Uterus (tissue), 4 donors: ENCODE measurements around the gene OTOS. TPM values are rescaled to one million over a fixed set of nuclear protein-coding genes. Genes with fewer than 3 reads are reported as not detected.

Experiments used
- DNase-seq, 2 donors: peaks; one replicate each; pipeline ENCODE4 v3.0.0-alpha.2; 2019 to 2020
- H3K27ac ChIP-seq, 2 donors: fragments of 200-600 bp; sonication (generic); 1 replicate in 1 of 2; 2 replicates in 1 of 2; pipeline ENCODE4 v1.5.1; 2016 to 2018
- H3K27me3 ChIP-seq, 2 donors: fragments of 200-600 bp; sonication (generic); one replicate each; pipeline ENCODE4 v1.5.1; 2018 to 2019; ENCODE audit warnings: control low read depth in 1 of 2
- H3K36me3 ChIP-seq, 2 donors: fragments of 200-600 bp; sonication (generic); one replicate each; pipeline ENCODE4 v1.5.1; 2019; ENCODE audit warnings: control low read depth in 1 of 2
- H3K4me1 ChIP-seq, 2 donors: fragments of 200-600 bp; sonication (generic); one replicate each; pipeline ENCODE4 v1.5.1; 2018 to 2019; ENCODE audit warnings: control low read depth in 1 of 2
- H3K4me3 ChIP-seq, 2 donors: fragments of 200-600 bp; sonication (generic); 1 replicate in 1 of 2; 2 replicates in 1 of 2; pipeline ENCODE4 v1.5.1; 2018 to 2019; ENCODE audit warnings: mild to moderate bottlenecking in 1 of 2
- H3K9me3 ChIP-seq, 2 donors: fragments of 200-600 bp; sonication (generic); one replicate each; pipeline ENCODE4 v1.5.1; 2019; ENCODE audit warnings: control low read depth in 1 of 2
- POLR2A ChIP-seq, 2 donors: fragments of 450-650 bp; IDR thresholded peaks; one replicate each; pipeline ENCODE4 v1.6.1; 2016; ENCODE audit warnings: antibody characterized with exemption in 2 of 2, mild to moderate bottlenecking in 1 of 2, moderate library complexity in 1 of 2
- intact Hi-C: fragments of 100-400 bp; cut with DNase I; formaldehyde crosslinking; loops from one replicate; pipeline ENCODE4 v1.15.1; 2023; ENCODE audit warnings: low total_unique reads
- total RNA-seq, 4 donors: library from RNA; depleted of rRNA in 3 of 4; stranded (reverse); fragments of >200 nt in 3 of 4; gene quantifications; one replicate each; pipeline versions ENCODE4 v1.1.0 to v1.2.4, GENCODE V29; 2014 to 2023
- TF ChIP-seq, protein P1 (sequence below), 4 experiments: fragments of 200-600 bp in 2 of 4; fragments of 450-650 bp in 2 of 4; sonication (generic) in 2 of 4; IDR thresholded peaks; one replicate each; pipeline ENCODE4 v1.5.1; 2016 to 2019; ENCODE audit warnings: antibody characterized with exemption in 4 of 4, mild to moderate bottlenecking in 2 of 4, moderate library complexity in 1 of 4
- donor health status: DM: yes; HTN: yes; CAD: no.

Gene OTOS
- total RNA-seq, 4 donors from 2014 or later, result not detected

DNA sequence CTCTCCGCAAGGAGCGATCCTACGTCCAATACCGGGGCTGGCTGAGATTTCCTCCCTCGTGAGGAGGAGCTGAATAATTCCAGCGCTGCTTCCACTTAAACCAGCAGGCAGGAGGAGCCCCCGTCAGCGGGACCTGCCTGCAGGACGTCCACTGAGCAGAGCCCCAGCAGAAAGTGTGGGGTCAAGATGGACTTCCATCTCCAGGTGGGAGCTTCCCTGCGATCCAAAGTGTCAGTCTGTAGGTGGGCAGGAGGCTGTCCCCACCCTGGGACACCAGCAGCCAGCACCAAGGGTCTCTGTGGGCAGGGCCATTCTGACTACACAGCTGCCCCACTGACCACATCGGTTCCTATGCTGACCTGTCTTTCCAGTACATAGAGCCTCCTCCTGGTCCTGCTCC, 462 bp upstream of the OTOS start:
- no peak overlapping the region for H3K27ac ChIP-seq
- DNase-seq, result no peak
- no peak for TF ChIP-seq POLR2A (IDR thresholded peaks at IDR 0.05)
- TF ChIP-seq, protein P1, sequence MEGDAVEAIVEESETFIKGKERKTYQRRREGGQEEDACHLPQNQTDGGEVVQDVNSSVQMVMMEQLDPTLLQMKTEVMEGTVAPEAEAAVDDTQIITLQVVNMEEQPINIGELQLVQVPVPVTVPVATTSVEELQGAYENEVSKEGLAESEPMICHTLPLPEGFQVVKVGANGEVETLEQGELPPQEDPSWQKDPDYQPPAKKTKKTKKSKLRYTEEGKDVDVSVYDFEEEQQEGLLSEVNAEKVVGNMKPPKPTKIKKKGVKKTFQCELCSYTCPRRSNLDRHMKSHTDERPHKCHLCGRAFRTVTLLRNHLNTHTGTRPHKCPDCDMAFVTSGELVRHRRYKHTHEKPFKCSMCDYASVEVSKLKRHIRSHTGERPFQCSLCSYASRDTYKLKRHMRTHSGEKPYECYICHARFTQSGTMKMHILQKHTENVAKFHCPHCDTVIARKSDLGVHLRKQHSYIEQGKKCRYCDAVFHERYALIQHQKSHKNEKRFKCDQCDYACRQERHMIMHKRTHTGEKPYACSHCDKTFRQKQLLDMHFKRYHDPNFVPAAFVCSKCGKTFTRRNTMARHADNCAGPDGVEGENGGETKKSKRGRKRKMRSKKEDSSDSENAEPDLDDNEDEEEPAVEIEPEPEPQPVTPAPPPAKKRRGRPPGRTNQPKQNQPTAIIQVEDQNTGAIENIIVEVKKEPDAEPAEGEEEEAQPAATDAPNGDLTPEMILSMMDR (IDR thresholded peaks at IDR 0.05), result no peak

DNA sequence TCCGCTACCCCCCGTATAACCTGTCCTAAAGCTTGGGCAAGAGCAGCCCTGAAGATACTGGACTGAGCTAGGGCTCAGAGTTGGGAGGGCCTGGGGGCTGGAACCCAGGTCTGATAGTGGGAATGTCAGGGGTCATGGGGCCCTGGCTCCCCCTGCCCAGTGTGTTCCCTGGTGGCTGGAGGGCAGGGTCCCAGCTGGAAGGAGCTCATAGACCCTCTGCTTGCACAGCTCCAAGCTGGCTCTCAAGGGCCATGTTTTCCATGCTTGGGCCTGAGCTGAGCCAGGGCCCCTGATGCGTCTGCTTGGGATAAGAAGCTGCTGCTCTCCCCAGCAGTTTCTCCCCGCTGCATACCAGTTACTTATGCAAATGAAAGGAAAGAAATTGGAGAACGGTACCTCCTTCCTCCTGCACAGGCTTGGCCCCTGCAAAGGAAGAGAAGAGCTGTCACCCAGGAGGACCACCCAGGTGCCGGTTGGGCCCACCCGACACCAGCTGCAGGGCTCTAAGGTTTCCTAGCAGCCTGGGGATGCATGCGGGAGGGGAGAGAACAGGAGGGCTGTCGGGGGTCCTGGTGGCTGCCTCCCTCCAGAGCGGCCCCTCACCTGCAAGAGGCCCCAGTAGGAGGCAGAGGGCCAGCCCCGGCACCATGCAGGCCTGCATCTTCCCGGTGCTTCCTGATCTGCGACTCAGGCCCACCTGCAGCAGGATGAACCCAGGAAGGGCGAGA, 628 bp downstream of the OTOS start:
- no peak for DNase-seq
- TF ChIP-seq, protein P1 (IDR thresholded peaks at IDR 0.05), result no peak
- TF ChIP-seq POLR2A (IDR thresholded peaks at IDR 0.05), result no peak
- Histone ChIP-seq H3K9me3 (no peaks in the 10 kb centered on the region), H3K27me3 (no peaks in the 10 kb centered on the region), H3K27ac (no peak overlapping the region), H3K4me1 (peaks cover 0 to 12% of the 10 kb centered on the region in 2 donors), H3K4me3 (no peak overlapping the region), H3K36me3 (no peaks in the 10 kb centered on the region)
- intact Hi-C loops, result loop anchor here (10.0 kb wide), 2 partner anchors 75 to 1105 kb away; no protein-coding TSS in a partner anchor

More for the DNA sequence above, 462 bp upstream of the OTOS start:
- H3K4me1 ChIP-seq, result peaks cover 0 to 4% of the 10 kb centered on the region in 2 donors
- intact Hi-C loops, result loop anchor here (10.0 kb wide), 2 partner anchors 76 to 1106 kb away; no protein-coding TSS in a partner anchor
- H3K36me3 ChIP-seq, result no peaks in the 10 kb centered on the region
- H3K4me3 ChIP-seq, result no peak overlapping the region
- no peaks in the 10 kb centered on the region for H3K9me3 ChIP-seq
- no peaks in the 10 kb centered on the region for H3K27me3 ChIP-seq

DNA sequence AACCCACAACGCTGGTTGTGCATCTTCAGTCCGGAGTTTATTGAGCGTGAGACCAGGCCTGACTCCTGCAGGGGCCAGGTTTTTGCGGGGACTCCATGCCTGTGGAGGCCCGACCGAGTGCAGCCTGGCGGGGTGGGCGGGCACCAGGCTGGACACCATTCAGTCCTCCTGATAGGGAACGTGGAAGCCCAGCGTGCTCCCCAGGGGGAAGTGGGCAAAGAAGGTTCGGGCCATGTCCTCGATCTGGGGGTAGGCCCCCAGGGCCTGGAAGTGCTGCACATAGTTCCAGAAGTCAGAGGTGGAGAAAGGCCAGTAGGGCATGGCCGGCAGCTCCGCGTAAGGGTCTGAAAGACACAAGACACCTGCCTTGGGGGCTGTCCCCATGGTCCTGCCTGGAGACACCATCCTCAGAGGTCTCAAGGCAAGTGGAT, 1.4 kb downstream of the OTOS start:
- H3K27me3 ChIP-seq, result no peaks in the 10 kb centered on the region
- no peak overlapping the region for H3K4me3 ChIP-seq
- no peak overlapping the region for H3K27ac ChIP-seq
- TF ChIP-seq POLR2A (IDR thresholded peaks at IDR 0.05), result no peak
- TF ChIP-seq, protein P1 (IDR thresholded peaks at IDR 0.05), result no peak
- peak in 1 of 2 donors; percentile 9 for DNase-seq
- intact Hi-C loops, result no loop called here
- H3K9me3 ChIP-seq, result no peaks in the 10 kb centered on the region
- H3K4me1 ChIP-seq, result peaks cover 0 to 16% of the 10 kb centered on the region in 2 donors
- no peaks in the 10 kb centered on the region for H3K36me3 ChIP-seq

DNA sequence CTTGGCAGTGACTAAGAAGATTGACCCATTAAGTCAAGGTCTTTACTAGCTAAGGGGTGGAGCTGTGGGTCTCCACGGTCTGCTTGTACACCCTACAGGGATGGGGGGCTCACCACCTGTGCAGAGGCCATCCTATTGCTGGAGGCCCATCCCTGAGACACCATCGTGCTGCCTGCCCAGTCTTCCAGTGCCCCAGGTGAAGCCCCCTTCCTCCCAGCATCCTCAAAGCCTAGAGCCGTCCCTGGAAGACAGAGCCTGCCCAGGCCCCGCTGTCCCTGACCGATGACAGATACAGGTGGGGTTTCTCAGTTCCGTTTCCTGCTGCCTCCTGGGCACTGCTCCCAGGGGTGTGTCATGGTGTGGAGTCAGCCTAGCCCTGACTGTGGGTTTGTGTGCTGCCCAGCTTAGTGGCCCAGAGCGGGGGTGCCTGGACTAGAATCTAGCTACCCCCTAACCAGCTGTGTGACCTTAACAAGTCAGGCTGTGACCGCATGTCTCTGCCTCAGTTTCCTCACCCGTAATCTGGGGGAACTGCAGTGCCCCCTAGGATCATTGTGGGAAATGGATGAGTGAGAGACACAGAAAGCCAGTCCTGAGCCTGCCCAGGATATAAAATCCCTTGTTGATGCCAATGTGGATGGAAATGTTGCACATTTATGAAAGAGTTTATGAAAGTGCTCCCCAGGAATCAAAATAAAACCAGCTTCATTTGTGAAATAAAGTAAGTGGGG, 2.0 kb downstream of the OTOS start:
- Histone ChIP-seq H3K9me3 (no peaks in the 10 kb centered on the region), H3K27me3 (no peaks in the 10 kb centered on the region), H3K36me3 (no peaks in the 10 kb centered on the region), H3K4me1 (peaks cover 0 to 12% of the 10 kb centered on the region in 2 donors), H3K4me3 (no peak overlapping the region), H3K27ac (no peak overlapping the region)
- peak in 1 of 2 donors; percentile 10 for DNase-seq
- intact Hi-C loops, result no loop called here
- no peak for TF ChIP-seq POLR2A (IDR thresholded peaks at IDR 0.05)
- TF ChIP-seq, protein P1 (IDR thresholded peaks at IDR 0.05), result no peak
